ENCODE measurements around the gene TASP1.
"Not testable (repeated sequence)": the region's sequence is repeated elsewhere in the genome, so short reads cannot be mapped to it uniquely, and the experiment has no call there.

TASP1 gene

DNA sequence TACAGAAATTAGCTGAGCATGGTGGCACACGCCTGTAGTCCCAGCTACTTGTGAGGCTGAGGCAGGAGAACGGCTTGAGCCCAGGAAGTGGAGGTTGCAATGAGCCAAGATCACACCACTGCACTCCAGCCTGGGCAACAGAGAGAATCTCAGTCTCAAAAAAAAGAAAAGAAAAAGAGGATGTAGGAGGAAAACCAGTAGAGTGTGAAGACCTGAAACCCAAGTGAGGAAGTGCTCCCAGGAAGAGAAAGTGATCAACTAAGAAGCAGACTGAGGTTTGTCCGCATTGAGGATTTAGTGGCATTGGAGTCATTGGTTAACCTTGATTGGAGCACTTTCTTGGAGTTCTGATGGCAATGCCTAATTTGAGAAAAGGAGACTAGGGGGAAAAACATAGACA, 20.6 kb upstream of the TASP1 start:
- DNase-seq (ENCODE audit: low spot score): no peak
- no peak overlapping the region for H3K27ac ChIP-seq (ENCODE audit: poor library complexity, severe bottlenecking)
- ATAC-seq (ENCODE audit: low read depth): no peak
- no peaks in the 10 kb centered on the region for H3K9me3 ChIP-seq (ENCODE audit: severe bottlenecking)
- no peaks in the 10 kb centered on the region for H3K27me3 ChIP-seq (ENCODE audit: insufficient read depth, poor library complexity, severe bottlenecking)
- H3K36me3 ChIP-seq (ENCODE audit: low read depth): no peaks in the 10 kb centered on the region
- H3K4me1 ChIP-seq (ENCODE audit: insufficient read depth, poor library complexity, severe bottlenecking): no peaks in the 10 kb centered on the region
- TF ChIP-seq, protein P1, sequence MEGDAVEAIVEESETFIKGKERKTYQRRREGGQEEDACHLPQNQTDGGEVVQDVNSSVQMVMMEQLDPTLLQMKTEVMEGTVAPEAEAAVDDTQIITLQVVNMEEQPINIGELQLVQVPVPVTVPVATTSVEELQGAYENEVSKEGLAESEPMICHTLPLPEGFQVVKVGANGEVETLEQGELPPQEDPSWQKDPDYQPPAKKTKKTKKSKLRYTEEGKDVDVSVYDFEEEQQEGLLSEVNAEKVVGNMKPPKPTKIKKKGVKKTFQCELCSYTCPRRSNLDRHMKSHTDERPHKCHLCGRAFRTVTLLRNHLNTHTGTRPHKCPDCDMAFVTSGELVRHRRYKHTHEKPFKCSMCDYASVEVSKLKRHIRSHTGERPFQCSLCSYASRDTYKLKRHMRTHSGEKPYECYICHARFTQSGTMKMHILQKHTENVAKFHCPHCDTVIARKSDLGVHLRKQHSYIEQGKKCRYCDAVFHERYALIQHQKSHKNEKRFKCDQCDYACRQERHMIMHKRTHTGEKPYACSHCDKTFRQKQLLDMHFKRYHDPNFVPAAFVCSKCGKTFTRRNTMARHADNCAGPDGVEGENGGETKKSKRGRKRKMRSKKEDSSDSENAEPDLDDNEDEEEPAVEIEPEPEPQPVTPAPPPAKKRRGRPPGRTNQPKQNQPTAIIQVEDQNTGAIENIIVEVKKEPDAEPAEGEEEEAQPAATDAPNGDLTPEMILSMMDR (IDR thresholded peaks at IDR 0.05; ENCODE audit: poor library complexity, severe bottlenecking): no peak
- H3K4me3 ChIP-seq (ENCODE audit: severe bottlenecking): no peak overlapping the region

DNA sequence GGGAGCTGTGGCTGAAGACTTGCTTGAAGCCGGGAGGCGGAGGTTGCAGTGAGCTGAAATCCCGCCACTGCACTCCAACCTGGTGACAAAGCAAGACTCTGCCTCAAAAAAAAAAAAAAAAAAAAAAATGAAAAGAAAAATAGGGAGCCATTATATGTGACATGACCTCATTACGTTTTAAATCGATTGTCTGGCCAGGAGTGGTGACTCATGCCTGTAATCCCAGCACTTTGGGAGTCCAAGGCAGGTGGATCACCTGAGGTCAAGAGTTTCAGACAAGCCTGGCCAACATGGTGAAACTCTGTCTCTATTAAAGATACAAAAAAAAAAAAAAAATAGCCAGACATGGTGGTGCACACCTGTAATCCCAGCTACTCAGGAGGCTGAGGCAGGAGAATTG, 19.3 kb upstream of the TASP1 start:
- ATAC-seq (ENCODE audit: low read depth); DNase-seq (ENCODE audit: low spot score); H3K4me3 ChIP-seq (ENCODE audit: severe bottlenecking); H3K4me1 ChIP-seq (ENCODE audit: insufficient read depth, poor library complexity, severe bottlenecking); H3K36me3 ChIP-seq (ENCODE audit: low read depth); H3K9me3 ChIP-seq (ENCODE audit: severe bottlenecking); H3K27me3 ChIP-seq (ENCODE audit: insufficient read depth, poor library complexity, severe bottlenecking); H3K27ac ChIP-seq (ENCODE audit: poor library complexity, severe bottlenecking): not testable (repeated sequence)

GRCh38 chr20:13656721-13657368, 18.1 kb upstream of the TASP1 start:
- Histone ChIP-seq H3K4me1 (ENCODE audit: insufficient read depth, poor library complexity, severe bottlenecking) (no peaks in the 10 kb centered on the region), H3K4me3 (ENCODE audit: severe bottlenecking) (no peak overlapping the region), H3K27ac (ENCODE audit: poor library complexity, severe bottlenecking) (no peak overlapping the region), H3K36me3 (ENCODE audit: low read depth) (no peaks in the 10 kb centered on the region), H3K27me3 (ENCODE audit: insufficient read depth, poor library complexity, severe bottlenecking) (no peaks in the 10 kb centered on the region), H3K9me3 (ENCODE audit: severe bottlenecking) (no peaks in the 10 kb centered on the region)
- DNase-seq (ENCODE audit: low spot score) (no peak), ATAC-seq (ENCODE audit: low read depth) (no peak)
- TF ChIP-seq, protein P1 (IDR thresholded peaks at IDR 0.05; ENCODE audit: poor library complexity, severe bottlenecking): no peak

GRCh38 chr20:13654463-13655023, 15.8 kb upstream of the TASP1 start:
- H3K9me3 ChIP-seq (ENCODE audit: severe bottlenecking): no peaks in the 10 kb centered on the region
- TF ChIP-seq, protein P1 (IDR thresholded peaks at IDR 0.05; ENCODE audit: poor library complexity, severe bottlenecking): no peak
- no peak overlapping the region for H3K4me3 ChIP-seq (ENCODE audit: severe bottlenecking)
- H3K27me3 ChIP-seq (ENCODE audit: insufficient read depth, poor library complexity, severe bottlenecking): no peaks in the 10 kb centered on the region
- no peaks in the 10 kb centered on the region for H3K4me1 ChIP-seq (ENCODE audit: insufficient read depth, poor library complexity, severe bottlenecking)
- DNase-seq (ENCODE audit: low spot score) (no peak), ATAC-seq (ENCODE audit: low read depth) (no peak)
- no peaks in the 10 kb centered on the region for H3K36me3 ChIP-seq (ENCODE audit: low read depth)
- no peak overlapping the region for H3K27ac ChIP-seq (ENCODE audit: poor library complexity, severe bottlenecking)

- Histone ChIP-seq H3K4me1 (ENCODE audit: insufficient read depth, poor library complexity, severe bottlenecking) (no peaks in the 10 kb centered on the region), H3K27ac (ENCODE audit: poor library complexity, severe bottlenecking) (no peak overlapping the region), H3K36me3 (ENCODE audit: low read depth) (no peaks in the 10 kb centered on the region), H3K4me3 (ENCODE audit: severe bottlenecking) (no peak overlapping the region), H3K27me3 (ENCODE audit: insufficient read depth, poor library complexity, severe bottlenecking) (no peaks in the 10 kb centered on the region), H3K9me3 (ENCODE audit: severe bottlenecking) (no peaks in the 10 kb centered on the region)
- ATAC-seq (ENCODE audit: low read depth) (no peak), DNase-seq (ENCODE audit: low spot score) (no peak)
- TF ChIP-seq, protein P1 (IDR thresholded peaks at IDR 0.05; ENCODE audit: poor library complexity, severe bottlenecking): no peak
Measured at GRCh38 chr20:13650474-13650873, 11.7 kb upstream of the TASP1 start.

Data from RWPE2 (cell line).